Smooth muscle cell of the brain vasculature (primary cell): Measurements from ENCODE around the gene SENP1.

Source experiments
- DNase-seq: peaks from one replicate; pipeline ENCODE4 v3.0.0-alpha.2; 2012; ENCODE audit warnings: low read depth, low spot score

SENP1 gene

GRCh38 chr12:48036818-48037217 is 69.1 kb downstream of the SENP1 start:
- no peak for DNase-seq

DNA sequence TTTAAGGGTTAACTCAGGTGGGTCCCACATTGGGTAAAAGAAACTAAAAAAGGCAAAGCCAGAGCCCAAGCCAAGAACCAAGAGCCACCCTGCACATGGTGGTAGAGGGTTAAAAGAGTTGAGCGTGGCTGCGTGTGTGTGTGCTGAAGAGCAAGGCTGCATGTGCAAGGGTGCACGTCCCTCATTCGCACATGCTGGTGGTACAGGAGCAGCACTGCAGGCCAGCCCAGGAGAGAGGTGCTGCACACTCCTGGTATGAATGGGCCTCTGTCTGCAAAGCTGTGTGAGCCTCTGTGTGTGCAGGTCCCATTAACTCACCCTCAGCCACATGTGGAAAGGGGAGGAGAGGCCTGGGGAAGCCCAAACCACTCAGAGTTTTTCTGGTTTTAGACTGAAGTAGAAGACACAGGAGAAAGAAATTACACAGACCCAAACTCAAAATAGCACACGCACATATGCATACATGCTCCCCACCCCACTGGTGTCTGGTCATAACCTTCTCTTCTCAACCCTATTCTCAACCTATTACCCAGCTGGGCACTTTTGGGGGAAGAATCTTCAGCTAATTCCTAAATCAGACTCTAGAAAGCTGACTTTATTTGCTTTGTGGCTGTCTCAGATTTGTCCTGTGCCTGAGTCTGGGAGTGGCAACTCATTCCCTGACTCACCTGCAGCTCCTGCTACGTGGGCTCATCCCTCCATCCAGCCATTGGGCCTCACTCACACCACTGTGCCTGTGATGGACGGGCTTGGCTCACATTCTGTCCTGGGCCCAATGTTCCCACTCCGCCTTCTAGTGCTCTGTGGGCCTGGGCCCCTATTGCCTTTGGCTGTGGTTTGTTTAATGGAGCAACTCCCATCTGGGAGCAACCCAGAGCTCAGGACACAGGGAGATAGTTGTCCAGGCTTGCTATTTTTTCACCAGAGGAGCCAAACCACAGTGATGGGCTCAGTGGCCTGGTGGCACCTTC is 70.8 kb downstream of the SENP1 start:
- DNase-seq: no peak

- DNase-seq: no peak
These were observed 72.4 kb downstream of the SENP1 start for GRCh38 chr12:48033451-48033850.

DNA sequence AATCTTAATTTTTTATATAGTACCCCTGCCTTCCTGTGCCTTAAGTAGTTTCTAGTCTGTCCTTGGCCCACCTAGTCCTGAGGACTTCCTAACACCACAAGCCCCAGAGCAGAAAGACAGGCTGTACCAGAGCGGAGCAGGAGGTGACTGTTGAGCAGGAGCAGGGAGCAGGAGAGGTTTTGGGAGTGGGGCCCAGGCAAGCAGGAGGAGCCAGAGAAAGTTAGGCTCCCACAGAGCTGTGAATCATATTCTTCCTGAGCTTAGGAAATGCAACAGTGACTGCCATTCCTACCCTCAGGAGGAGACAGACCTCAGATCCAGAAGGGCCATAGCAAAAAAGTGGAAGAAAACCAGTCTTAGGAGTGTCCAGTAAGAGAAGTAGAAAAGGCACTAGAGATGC is 73.3 kb downstream of the SENP1 start:
- no peak for DNase-seq

DNA sequence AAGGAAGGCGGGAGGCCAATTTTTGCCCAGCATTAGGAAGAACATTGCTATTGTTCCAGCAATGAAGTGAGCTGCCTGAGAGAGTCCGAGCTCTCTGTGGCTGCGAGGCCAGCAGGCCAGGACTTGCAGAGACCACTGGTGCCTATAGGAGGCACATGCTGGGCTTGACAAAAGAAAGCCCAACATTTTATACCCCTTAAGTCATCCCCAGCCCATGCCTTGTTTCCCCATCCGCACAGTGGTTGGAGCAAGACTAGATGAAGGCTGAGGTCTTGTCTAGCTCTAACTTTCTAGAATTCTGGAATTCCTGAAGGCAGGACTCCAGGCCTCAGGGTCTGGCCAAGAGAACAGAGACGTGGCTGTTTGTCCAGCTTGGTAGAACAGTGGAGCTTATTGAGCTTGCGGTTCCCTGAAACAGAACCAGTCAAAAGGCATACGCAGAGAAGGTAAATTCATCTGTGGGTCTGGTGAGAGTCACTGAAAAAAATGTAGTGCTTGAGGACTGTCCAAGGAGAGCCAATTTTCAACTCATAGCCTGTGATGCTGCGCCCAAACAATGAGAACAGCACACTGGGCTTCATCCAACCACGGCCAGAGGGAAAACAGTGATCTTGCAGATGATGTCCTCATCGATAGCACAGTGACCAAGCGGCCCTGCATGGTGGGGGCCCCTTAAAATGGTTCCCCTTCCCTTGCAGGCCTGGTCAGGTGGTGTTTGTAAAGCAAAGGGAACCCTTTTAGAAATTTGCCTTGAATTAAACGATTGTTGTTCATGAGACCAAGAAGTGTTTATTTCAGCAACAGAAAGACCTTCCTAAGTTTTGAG is 74.5 kb downstream of the SENP1 start:
- no peak for DNase-seq

DNA sequence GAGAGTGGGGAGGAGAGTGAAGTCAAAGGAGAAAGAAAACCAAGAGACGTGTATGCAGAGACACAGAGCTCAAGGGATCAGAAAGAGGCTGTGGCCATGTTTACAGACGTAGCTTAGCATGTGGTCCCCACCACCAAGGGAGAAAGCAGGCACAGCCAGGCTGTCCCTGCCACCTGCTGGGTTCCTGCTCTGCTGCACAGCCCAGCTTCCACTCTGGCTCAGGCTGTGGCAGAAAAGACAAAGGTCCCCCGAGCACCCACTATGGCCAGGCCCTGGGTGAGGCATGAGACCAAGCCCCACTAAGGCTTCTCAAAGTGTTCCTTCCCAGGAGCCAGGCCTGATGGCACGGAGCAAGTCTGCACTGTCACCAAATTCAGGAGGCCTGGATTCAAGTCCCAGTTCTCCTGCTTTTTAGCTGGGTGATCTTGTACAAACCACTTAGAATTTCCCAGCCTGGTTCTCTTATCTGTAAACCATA is 75.7 kb downstream of the SENP1 start:
- DNase-seq: no peak

GRCh38 chr12:48029491-48030172 is 76.2 kb downstream of the SENP1 start:
- no peak for DNase-seq

DNA sequence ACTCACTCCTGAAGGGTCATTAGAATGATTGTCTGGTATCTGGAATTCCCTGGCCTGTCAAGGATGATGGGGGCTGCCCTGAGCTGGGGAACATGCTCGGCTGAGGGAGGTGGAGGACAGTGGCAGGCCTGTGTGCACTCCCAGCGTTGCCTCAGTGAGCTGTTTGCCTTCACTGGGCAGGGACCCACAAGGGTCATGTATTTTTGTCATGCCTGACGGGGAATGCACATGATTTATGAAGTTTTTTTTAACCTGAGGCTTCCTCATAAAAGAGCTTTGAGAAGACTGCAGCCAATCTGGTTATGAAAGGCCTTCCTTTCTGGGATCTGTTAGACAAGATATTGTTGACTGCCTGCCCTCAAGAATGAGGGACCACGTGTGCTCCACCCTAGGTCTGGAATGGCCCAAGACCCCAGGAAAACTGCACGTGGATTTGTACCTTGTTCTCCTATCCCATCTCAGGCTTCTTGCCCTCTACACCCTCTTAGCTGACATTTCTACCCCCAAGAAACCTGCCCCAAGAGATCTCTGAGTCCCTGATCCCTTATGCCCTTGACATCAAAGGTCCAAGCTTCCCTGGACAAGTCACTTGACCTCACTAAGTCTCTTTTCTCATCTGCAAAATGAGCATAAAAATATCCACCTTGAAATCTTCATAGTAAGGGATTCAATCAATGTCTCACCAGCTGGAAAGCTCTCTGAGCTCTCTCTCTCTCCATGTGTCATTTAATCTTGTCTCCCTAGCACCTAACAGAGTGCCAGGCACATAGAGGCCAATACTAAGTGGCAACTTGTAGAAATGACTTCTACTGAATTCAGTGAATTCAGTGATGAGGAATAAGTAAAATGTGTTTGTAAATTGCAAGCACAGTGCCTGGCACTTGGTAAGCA is 77.1 kb downstream of the SENP1 start:
- no peak for DNase-seq

DNA sequence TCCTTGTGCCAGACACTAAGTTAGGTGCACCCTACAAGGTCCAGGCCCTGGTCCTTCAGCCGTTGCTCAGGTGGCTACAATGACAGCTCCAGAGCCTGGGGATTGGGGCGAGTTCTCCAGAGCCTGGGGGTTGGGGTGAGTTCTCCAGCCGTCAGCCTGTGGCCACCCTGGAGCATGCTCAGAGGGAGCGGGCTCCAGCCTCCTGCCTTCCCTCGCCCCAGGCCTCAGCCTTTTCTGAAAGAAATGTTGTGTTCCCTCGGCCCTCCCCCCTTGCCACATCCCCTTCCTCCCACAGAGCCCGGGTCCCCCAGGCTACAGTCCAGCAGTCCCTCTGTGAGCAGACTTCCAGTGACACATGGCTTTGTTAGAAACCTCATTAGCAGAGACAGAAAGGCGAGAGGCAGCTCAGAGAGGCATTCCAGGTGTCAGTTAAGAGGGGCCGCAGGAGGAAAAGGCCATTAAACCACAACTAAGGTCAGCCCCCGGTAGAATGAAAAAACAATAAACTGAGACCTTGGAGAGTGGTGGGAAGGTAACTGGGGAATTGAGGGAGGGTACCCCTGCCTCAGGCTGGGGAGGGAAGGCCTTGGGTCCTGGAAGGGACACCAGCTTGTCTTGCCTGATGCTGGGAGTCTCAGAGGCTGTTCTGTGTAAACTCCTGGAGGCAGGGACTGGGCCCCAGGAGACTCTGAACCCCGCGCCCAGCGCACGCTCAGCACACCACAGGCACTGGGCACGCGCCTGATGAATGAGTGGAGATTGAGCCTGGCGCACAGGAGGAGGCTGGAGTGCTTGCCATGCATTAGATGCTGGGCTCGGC is 78.5 kb downstream of the SENP1 start:
- DNase-seq: no peak

GRCh38 chr12:48026060-48026827 is 79.6 kb downstream of the SENP1 start:
- DNase-seq: no peak

DNA sequence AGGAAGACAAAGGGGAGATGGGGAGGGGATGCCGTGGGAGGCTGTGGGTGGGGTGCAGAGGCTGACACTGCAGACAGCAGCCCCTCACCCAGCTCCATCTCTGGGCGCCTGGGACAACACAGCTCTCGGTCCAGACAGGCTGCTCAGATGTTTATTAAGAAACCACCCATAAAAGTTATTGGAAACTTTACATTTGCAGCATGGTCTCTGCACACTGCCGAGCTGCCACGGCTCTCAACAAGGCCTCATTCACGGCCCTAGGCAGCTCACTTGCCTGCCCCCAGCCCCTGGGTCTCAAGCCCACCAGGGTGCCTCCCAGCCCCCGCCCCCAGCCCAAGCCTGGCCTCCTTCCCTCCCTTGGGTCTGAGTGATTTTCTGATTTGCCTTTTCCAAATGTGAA is 80.6 kb downstream of the SENP1 start:
- DNase-seq: no peak

DNA sequence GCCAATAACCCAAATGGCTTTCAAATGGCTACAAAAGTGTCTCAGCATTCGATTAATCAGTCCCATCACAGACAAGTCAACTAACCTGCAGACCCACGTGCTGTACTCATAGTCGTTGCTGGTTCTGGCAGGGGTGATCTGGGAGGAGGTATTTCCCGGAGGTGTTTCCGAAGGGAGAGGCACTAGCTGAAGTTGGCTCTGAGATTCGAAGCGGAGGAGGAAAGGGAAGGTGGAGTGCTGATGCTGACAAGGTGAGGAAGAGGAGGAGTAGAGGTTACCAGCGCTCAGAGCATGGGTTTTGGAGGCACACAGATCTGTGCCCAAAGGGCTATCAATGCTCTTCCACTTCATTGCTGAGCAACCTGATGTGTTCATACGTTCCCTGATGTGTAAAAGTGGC is 81.1 kb downstream of the SENP1 start:
- DNase-seq: no peak

DNA sequence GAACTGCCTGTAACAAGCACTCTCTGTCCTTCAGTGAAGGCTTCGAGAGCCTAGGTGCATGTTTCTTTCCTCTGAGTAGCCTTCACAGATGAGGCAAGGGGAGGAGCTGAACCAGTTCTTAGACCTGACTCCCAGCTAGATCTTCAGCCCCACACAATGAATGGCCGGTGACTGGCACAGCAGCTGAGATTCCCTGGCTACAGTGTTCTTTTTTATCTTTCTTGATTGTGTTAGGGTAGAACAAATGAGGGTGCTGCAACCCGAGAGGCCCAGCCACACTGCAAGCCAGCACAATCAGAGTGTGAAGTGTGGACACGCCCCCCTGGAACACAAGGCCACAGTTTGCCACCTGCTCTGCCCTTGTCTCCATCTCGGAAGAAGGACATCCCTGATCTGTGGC is 82.5 kb downstream of the SENP1 start:
- no peak for DNase-seq

DNA sequence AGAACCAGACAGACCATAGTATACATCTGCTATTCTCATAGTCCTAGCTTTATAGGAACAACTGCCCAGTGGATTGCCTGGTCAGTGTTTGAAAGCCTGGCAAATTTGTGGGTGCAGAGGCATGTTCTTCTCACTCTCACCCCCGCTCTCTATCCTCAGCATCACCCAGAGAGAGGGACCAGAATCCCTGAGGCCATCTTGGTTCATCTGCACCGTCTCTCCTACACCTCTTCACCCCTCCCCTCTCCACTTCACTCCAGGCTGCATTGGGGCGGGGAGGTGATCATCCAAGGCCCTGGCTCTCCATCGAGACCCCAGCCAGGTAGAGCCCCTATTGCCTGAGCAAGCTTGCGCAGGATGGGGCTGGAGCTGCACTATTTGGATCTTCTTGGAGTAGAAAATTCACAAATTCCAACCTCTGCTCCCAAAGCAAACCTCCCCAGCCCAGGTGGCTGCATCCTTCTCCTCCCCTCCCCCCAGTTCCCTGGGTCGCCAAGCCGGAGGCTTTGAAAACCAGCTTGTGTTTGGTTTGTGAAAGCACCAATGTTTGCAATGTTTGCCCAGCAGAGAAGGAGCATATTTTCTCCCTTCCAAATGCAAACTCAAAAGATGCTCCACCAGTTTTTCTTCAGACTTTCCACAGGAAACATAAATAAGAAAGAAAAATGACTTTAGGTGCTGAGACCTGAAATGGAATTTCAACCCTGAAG is 83.0 kb downstream of the SENP1 start:
- no peak for DNase-seq

DNA sequence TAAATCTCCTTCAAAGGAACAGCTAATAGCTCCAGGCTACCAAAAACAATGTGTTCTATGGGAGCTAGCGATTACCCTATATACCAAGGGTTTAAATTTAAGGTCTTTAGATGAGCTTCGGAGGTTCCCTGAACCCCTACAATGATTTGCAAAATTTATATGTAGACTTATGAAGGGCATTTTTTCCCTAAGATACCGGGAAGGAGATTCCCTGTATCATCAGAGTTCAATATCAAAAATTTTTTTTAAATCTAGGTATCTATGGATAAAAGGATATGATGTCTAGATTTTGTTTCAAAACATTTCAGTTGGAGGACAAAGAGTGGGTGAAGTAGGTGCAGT is 83.7 kb downstream of the SENP1 start:
- no peak for DNase-seq

DNA sequence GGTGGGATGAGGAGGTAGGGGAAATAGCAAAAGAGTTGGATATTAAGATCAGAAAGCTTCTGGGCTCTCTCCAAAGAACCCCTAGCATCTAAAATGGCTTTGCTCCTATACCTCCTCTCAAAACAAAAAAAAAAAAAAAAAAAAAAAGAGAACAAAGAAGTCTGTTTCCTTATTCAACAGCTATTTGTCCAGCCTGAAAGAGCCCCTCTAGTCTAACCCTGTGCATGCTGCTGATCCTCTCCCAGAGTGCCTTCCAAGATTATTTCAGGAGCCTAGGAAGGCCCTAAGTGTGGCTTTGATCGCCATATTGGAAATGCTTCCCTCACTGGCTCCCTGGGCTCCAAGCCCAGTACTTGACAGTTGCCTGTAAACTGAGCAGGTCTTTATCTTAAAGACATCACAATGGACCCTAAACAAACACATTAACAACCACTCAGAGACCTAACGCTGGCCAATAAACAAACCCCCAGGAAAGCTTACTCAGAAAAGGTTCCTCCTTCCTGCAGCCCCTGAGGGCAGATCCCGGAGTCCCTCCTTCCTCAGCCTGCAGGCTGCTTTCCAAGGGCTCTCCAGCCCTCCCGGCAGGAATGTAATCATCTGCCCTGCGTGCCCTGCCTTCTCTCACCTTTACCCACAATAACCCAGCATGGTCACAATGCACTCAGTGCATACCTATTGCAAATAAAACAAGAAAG is 84.2 kb downstream of the SENP1 start:
- DNase-seq: no peak

DNA sequence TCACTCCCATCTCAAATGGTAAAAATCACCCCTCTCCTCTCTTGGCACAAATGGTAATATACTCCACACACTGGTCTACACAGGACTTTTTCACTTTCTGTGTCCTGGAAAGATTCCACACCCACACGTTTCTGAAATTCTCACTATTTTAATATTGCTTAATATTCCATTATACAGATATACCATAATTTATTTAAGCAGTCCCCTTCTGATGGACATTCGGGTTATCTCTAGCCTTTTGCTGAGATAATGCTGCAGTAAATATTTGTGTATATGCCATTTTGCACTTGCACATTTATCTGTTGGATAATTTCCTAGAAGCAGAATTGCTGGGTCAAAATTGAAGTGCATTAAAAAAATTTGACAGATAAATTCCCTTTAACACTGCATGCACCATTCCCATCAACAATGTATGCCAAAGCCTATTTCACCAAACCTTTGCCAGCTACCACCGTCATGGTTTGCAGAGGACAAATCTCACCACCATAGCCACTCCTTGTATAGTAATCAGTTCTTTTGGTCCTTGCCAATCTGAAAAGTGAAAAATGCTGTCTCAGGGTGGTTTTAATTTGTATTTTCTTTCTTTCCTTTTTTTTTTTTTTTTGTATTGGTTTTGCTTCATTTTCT is 86.1 kb downstream of the SENP1 start:
- no peak for DNase-seq

- DNase-seq: no peak
These were observed 87.3 kb downstream of the SENP1 start for GRCh38 chr12:48018618-48018995.
